WTC11 (cell line): ENCODE measurements around the gene PSAT1.

Source experiments
- CREB1 ChIP-seq: sonication (generic); formaldehyde crosslinking; IDR thresholded peaks from 2 replicates; pipeline ENCODE4 v1.8.0; 2023; ENCODE audit warnings: mild to moderate bottlenecking, missing genetic modification reagents
- CREM ChIP-seq: sonication (generic); formaldehyde crosslinking; IDR thresholded peaks from 2 replicates; pipeline ENCODE4 v1.8.1; 2022; ENCODE audit warnings: mild to moderate bottlenecking, missing genetic modification reagents, moderate library complexity
- ESRRA ChIP-seq: sonication (generic); formaldehyde crosslinking; IDR thresholded peaks from 2 replicates; pipeline ENCODE4 v1.8.1; 2022; ENCODE audit warnings: mild to moderate bottlenecking, missing genetic modification reagents, borderline replicate concordance
- JUN ChIP-seq: sonication (generic); formaldehyde crosslinking; IDR thresholded peaks from 2 replicates; pipeline ENCODE4 v1.8.0; 2023; ENCODE audit warnings: mild to moderate bottlenecking, missing genetic modification reagents
- NFYB ChIP-seq: sonication (generic); formaldehyde crosslinking; conservative IDR thresholded peaks from 2 replicates; pipeline ENCODE4 v1.8.0; 2022; ENCODE audit warnings: low read depth, missing genetic modification reagents
- TF ChIP-seq, protein P1 (sequence below): sonication (generic); formaldehyde crosslinking; IDR thresholded peaks from 2 replicates; pipeline ENCODE4 v1.8.1; 2023; ENCODE audit warnings: mild to moderate bottlenecking, missing genetic modification reagents

DNA sequence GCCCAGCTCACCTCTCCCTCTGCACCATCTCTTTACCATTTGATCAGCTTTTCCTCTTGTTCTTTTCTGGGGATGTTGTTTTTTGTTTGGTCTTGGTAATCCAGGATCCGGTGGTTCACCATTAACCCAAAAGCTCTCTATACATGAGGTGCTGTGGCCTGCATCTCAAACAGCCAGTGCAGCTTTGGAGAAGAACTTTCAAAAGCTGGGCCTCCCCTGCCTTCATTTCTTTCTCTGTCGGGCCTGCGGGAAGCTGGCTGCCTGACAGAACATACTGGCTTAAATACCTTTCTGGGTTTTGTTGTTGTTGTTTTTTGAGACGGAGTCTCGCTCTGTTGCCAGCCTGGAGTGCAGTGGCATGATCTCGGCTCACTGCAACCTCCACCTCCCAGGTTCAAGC, 12.1 kb downstream of the PSAT1 start:
- no peak for TF ChIP-seq CREB1 (CRISPR knock-in tag)
- TF ChIP-seq, protein P1, sequence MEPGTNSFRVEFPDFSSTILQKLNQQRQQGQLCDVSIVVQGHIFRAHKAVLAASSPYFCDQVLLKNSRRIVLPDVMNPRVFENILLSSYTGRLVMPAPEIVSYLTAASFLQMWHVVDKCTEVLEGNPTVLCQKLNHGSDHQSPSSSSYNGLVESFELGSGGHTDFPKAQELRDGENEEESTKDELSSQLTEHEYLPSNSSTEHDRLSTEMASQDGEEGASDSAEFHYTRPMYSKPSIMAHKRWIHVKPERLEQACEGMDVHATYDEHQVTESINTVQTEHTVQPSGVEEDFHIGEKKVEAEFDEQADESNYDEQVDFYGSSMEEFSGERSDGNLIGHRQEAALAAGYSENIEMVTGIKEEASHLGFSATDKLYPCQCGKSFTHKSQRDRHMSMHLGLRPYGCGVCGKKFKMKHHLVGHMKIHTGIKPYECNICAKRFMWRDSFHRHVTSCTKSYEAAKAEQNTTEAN (CRISPR knock-in tag), result no peak
- no peak for TF ChIP-seq NFYB
- no peak for TF ChIP-seq ESRRA (CRISPR knock-in tag)
- no peak for TF ChIP-seq JUN (CRISPR knock-in tag)
- no peak for TF ChIP-seq CREM (CRISPR knock-in tag)
